Kidney (tissue), 14 donors: ENCODE measurements around the gene PRSS3. TPM values are rescaled to one million over a fixed set of nuclear protein-coding genes. Genes with fewer than 3 reads are reported as not detected.
"Not testable (repeated sequence)": the region's sequence is repeated elsewhere in the genome, so short reads cannot be mapped to it uniquely, and the experiment has no call there.

Experiments used
- DNase-seq, 5 donors: peaks; one replicate each; pipeline ENCODE4 v3.0.0-alpha.2; 2013 to 2020
- FAIRE-seq: peaks from 2 replicates; lab custom pipeline; 2012; peaks lifted over from hg19 to GRCh38; lab: Jason Lieb, UNC
- H3K27ac ChIP-seq, 2 donors: one replicate each; pipeline ENCODE4 v1.7.0; 2013; ENCODE audit warnings: low read depth in 2 of 2, low read length in 2 of 2, inconsistent platforms in 1 of 2
- H3K27me3 ChIP-seq: one replicate; pipeline ENCODE4 v1.7.1; 2013; ENCODE audit warnings: low read length, inconsistent platforms; ENCODE audit not compliant: control insufficient read depth, insufficient read depth
- H3K36me3 ChIP-seq, 3 donors: one replicate each; pipeline versions ENCODE4 v1.7.0 to v1.7.1; 2013; ENCODE audit warnings: low read length in 3 of 3, control low read depth in 1 of 3, inconsistent platforms in 1 of 3; ENCODE audit not compliant: insufficient read depth in 3 of 3, control insufficient read depth in 2 of 3
- H3K4me1 ChIP-seq, 3 donors: one replicate each; pipeline versions ENCODE4 v1.7.0 to v1.7.1; 2013; ENCODE audit warnings: low read length in 3 of 3, inconsistent platforms in 1 of 3, low read depth in 1 of 3; ENCODE audit not compliant: control insufficient read depth in 2 of 3, insufficient read depth in 2 of 3
- H3K4me3 ChIP-seq, 3 donors: one replicate each; pipeline versions ENCODE4 v1.7.0 to v1.8.1; 2013; ENCODE audit warnings: low read length in 3 of 3, control low read depth in 1 of 3, inconsistent platforms in 1 of 3
- H3K9ac ChIP-seq, 3 donors: one replicate each; pipeline versions ENCODE4 v1.7.0 to v1.7.1; 2013; ENCODE audit warnings: low read length in 3 of 3, control low read depth in 1 of 3, inconsistent platforms in 1 of 3
- H3K9me3 ChIP-seq, 3 donors: one replicate each; pipeline versions ENCODE4 v1.7.0 to v1.7.1; 2013; ENCODE audit warnings: low read length in 3 of 3, control low read depth in 1 of 3, inconsistent platforms in 1 of 3; ENCODE audit not compliant: control insufficient read depth in 2 of 3, insufficient read depth in 1 of 3
- CTCF ChIP-seq: IDR thresholded peaks from 3 replicates; pipeline ENCODE4 v1.5.1; 2012; ENCODE audit warnings: mild to moderate bottlenecking, moderate library complexity, borderline replicate concordance; ENCODE audit not compliant: insufficient read depth; ENCODE audit errors: extremely low read depth
- intact Hi-C: fragments of 100-400 bp; cut with DNase I; formaldehyde crosslinking; loops from one replicate; pipeline ENCODE4 v1.11.1; 2022
- polyA plus RNA-seq: library from polyadenylated mRNA; stranded (reverse); fragments of 350-450 nt; fragmentation: Illumina TruSeq; extraction: RNeasy Lipid Tissue Mini Kit (QIAGEN cat#74804); gene quantifications from one replicate; pipeline ENCODE4 v1.2.3, GENCODE V29; 2014; ENCODE audit warnings: low read depth, low replicate concordance; ENCODE audit not compliant: insufficient read depth
- total RNA-seq: library from RNA; stranded (reverse); fragmentation: NEBNext Ultra II Directional; extraction: Animal tissue kit (Norgen Biotek cat#: 25700); gene quantifications from one replicate; pipeline ENCODE4 v1.2.1, GENCODE V29; 2021
- donor health status: control.
- donor health status: control.
- donor health status: control.
- donor health status: control.
- donor health status: control.
- donor health status: DM: yes; HTN: yes; CAD: no.
- donor health status: Normal renal cell carcinoma (clear cell type).

The PRSS3 gene
- total and polyA plus RNA-seq, 2 donors from 2014 or later = 0.79 to 2.8 TPM

GRCh38 chr9:33835625-33836260, 40.4 kb downstream of the PRSS3 start:
- H3K9ac ChIP-seq = no peak overlapping the region
- DNase-seq = no peak
- no peaks in the 10 kb centered on the region for H3K36me3 ChIP-seq
- FAIRE-seq = no peak
- no peak overlapping the region for H3K27ac ChIP-seq
- H3K27me3 ChIP-seq = no peaks in the 10 kb centered on the region
- no peak overlapping the region for H3K4me3 ChIP-seq
- H3K9me3 ChIP-seq = no peaks in the 10 kb centered on the region
- TF ChIP-seq CTCF = no peak
- peaks cover 0 to 4% (median 0%) of the 10 kb centered on the region in 3 donors for H3K4me1 ChIP-seq
- intact Hi-C loops = no loop called here

DNA sequence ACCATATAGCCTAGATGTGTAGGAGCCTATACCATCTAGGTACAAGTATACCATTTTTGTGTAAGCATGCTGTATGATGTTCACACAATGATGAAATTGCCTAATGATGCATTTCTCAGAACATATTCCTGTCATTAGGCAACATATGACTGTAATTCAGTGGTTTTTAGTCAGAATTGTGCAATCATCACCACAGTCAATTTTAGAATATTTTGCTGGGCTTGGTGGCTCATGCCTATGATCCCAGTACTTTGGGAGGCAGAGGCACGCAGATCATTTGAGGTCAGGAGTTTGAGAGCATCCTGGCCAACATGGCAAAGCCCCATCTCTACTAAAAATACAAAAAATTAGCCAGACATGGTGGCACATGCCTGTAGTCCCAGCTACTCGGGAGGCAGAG, 40.9 kb downstream of the PRSS3 start:
- H3K4me3 ChIP-seq, intact Hi-C loops, H3K4me1 ChIP-seq, H3K9me3 ChIP-seq, H3K36me3 ChIP-seq, H3K27me3 ChIP-seq, H3K27ac ChIP-seq, H3K9ac ChIP-seq, FAIRE-seq, DNase-seq: not testable (repeated sequence)

- H3K9ac ChIP-seq = no peak overlapping the region
- no peak for FAIRE-seq
- no peaks in the 10 kb centered on the region for H3K9me3 ChIP-seq
- no peak overlapping the region for H3K27ac ChIP-seq
- intact Hi-C loops = no loop called here
- no peak for DNase-seq
- peaks cover 0 to 4% (median 0%) of the 10 kb centered on the region in 3 donors for H3K4me1 ChIP-seq
- no peaks in the 10 kb centered on the region for H3K36me3 ChIP-seq
- H3K27me3 ChIP-seq = no peaks in the 10 kb centered on the region
- H3K4me3 ChIP-seq = no peak overlapping the region
- no peak for TF ChIP-seq CTCF
These were observed 41.8 kb downstream of the PRSS3 start for GRCh38 chr9:33837138-33837537.

GRCh38 chr9:33840381-33840780, 45.0 kb downstream of the PRSS3 start:
- Histone ChIP-seq H3K9ac (no peak overlapping the region), H3K36me3 (no peaks in the 10 kb centered on the region), H3K4me3 (no peak overlapping the region), H3K27me3 (no peaks in the 10 kb centered on the region), H3K4me1 (no peaks in the 10 kb centered on the region), H3K27ac (no peak overlapping the region), H3K9me3 (no peaks in the 10 kb centered on the region)
- DNase-seq (no peak), FAIRE-seq (no peak)
- intact Hi-C loops = no loop called here
- TF ChIP-seq CTCF = no peak
